ENCODE data around the gene ZBTB42.

ZBTB42 gene

GRCh38 chr14:104770072-104770579 lies 30.8 kb upstream of the ZBTB42 start:
- no peak for DNase-seq

- no peak for DNase-seq
Observed at GRCh38 chr14:104770851-104771272, 30.0 kb upstream of the ZBTB42 start.

GRCh38 chr14:104771374-104771773 lies 29.5 kb upstream of the ZBTB42 start:
- no peak for DNase-seq

GRCh38 chr14:104771918-104772706 lies 28.8 kb upstream of the ZBTB42 start:
- no peak for DNase-seq

GRCh38 chr14:104772707-104773504 lies 28.0 kb upstream of the ZBTB42 start:
- no peak for DNase-seq

GRCh38 chr14:104773505-104774452 lies 27.1 kb upstream of the ZBTB42 start:
- no peak for DNase-seq

- no peak for DNase-seq
Observed at GRCh38 chr14:104774453-104775072, 26.3 kb upstream of the ZBTB42 start.

GRCh38 chr14:104775073-104775489 lies 25.8 kb upstream of the ZBTB42 start:
- DNase-seq = no peak

- no peak for DNase-seq
Observed at GRCh38 chr14:104776481-104776880, 24.4 kb upstream of the ZBTB42 start.

GRCh38 chr14:104776961-104777807 lies 23.7 kb upstream of the ZBTB42 start:
- DNase-seq = no peak

- DNase-seq = no peak
Observed at GRCh38 chr14:104777808-104778249, 23.1 kb upstream of the ZBTB42 start.

GRCh38 chr14:104778694-104779331 lies 22.1 kb upstream of the ZBTB42 start:
- DNase-seq = no peak

- no peak for DNase-seq
Observed at GRCh38 chr14:104779776-104780512, 21.0 kb upstream of the ZBTB42 start.

- no peak for DNase-seq
Observed at GRCh38 chr14:104780513-104781030, 20.3 kb upstream of the ZBTB42 start.

- no peak for DNase-seq
Observed at GRCh38 chr14:104781271-104782077, 19.4 kb upstream of the ZBTB42 start.

- DNase-seq = no peak
Observed at GRCh38 chr14:104782086-104782807, 18.7 kb upstream of the ZBTB42 start.

- no peak for DNase-seq
Observed at GRCh38 chr14:104782808-104783139, 18.1 kb upstream of the ZBTB42 start.

Measured in NCI-H1092 (cell line).